Activated CD4-positive, alpha-beta T cell treated with anti-CD3 and anti-CD28 coated beads for 36 hours (primary cell): ENCODE measurements around the gene NMBR. TPM values are rescaled to one million over a fixed set of nuclear protein-coding genes. Genes with fewer than 3 reads are reported as not detected.
"Not testable (repeated sequence)": the region's sequence is repeated elsewhere in the genome, so short reads cannot be mapped to it uniquely, and the experiment has no call there.

Source experiments
- ATAC-seq: fragments of 200-7000 bp; cut with Tn5 transposase; one replicate; pipeline ENCODE4 v1.10.0; 2021; ENCODE audit warnings: mild to moderate bottlenecking, moderate library complexity
- CTCF ChIA-PET: fragments of 350-600 bp; sonication (Branson Sonifier 250); formaldehyde crosslinking; loops from one replicate; lab custom pipeline; 2021; ENCODE audit warnings: antibody characterized with exemption; lab: Charles Lee
- POLR2A ChIA-PET: fragments of 350-600 bp; sonication (Branson Sonifier 250); formaldehyde crosslinking; loops from one replicate; lab custom pipeline; 2021; ENCODE audit warnings: antibody characterized with exemption, inconsistent platforms; lab: Charles Lee
- DNase-seq: peaks from one replicate; pipeline ENCODE4 v3.0.0-alpha.2; 2020
- H3K27ac Mint-ChIP-seq: one replicate; pipeline ENCODE4 v1.8.0; 2021; ENCODE audit warnings: mixed read lengths
- H3K27me3 Mint-ChIP-seq: one replicate; pipeline ENCODE4 v1.8.0; 2021; ENCODE audit warnings: mixed read lengths
- H3K36me3 Mint-ChIP-seq: one replicate; pipeline ENCODE4 v1.8.0; 2021; ENCODE audit warnings: low read depth, mixed read lengths
- H3K4me1 Mint-ChIP-seq: one replicate; pipeline ENCODE4 v1.8.0; 2021; ENCODE audit warnings: mixed read lengths
- H3K4me3 Mint-ChIP-seq: one replicate; pipeline ENCODE4 v1.8.0; 2021; ENCODE audit warnings: mild to moderate bottlenecking, moderate library complexity, mixed read lengths
- H3K9me3 Mint-ChIP-seq: one replicate; pipeline ENCODE4 v1.8.0; 2021; ENCODE audit warnings: low read depth, mixed read lengths
- intact Hi-C, 2 experiments: fragments of 100-400 bp; cut with DNase I in 1 of 2; cut with micrococcal nuclease in 1 of 2; formaldehyde crosslinking; loops; one replicate each; pipeline versions ENCODE4 v1.14.2 to v1.15.1; 2022 to 2024; cut with DNase I, micrococcal nuclease
- total RNA-seq, 2 experiments: library from RNA; stranded (reverse); gene quantifications; one replicate each; pipeline ENCODE4 v1.2.3, GENCODE V29; 2021

Gene NMBR
- total RNA-seq, 2 experiments from 2014 or later: not detected

GRCh38 chr6:142112451-142113061, 34.4 kb downstream of the NMBR start:
- Mint-ChIP-seq H3K9me3 (no peaks in the 10 kb centered on the region), H3K27ac (no peak overlapping the region), H3K4me1 (no peaks in the 10 kb centered on the region), H3K4me3 (no peak overlapping the region), H3K27me3 (peaks cover 2% of the 10 kb centered on the region), H3K36me3 (no peaks in the 10 kb centered on the region)
- ATAC-seq (no peak), DNase-seq (peak; percentile 86)
- CTCF ChIA-PET: interaction anchor here (0.6 to 3.8 kb wide), 16 partner anchors 9 to 435 kb away, joined by 3 to 57 read pairs (median 4); partner anchors contain the start of gene NMBR
- POLR2A ChIA-PET: no interaction called here
- intact Hi-C loops: loop anchor here (1.0 to 2.0 kb wide), 3 partner anchors 123 to 436 kb away; no protein-coding TSS in a partner anchor

GRCh38 chr6:142110820-142111219, 36.1 kb downstream of the NMBR start:
- H3K4me3 Mint-ChIP-seq, H3K27me3 Mint-ChIP-seq, H3K36me3 Mint-ChIP-seq, H3K9me3 Mint-ChIP-seq, DNase-seq, intact Hi-C loops, POLR2A ChIA-PET, H3K4me1 Mint-ChIP-seq, ATAC-seq, H3K27ac Mint-ChIP-seq: not testable (repeated sequence)
- CTCF ChIA-PET: interaction anchor here (0.6 to 3.8 kb wide), 7 partner anchors 8 to 651 kb away, joined by 3 to 57 read pairs (median 5); no protein-coding TSS in a partner anchor

- intact Hi-C loops, POLR2A ChIA-PET, CTCF ChIA-PET, H3K9me3 Mint-ChIP-seq, H3K27ac Mint-ChIP-seq, H3K36me3 Mint-ChIP-seq, H3K4me1 Mint-ChIP-seq, DNase-seq, H3K4me3 Mint-ChIP-seq, ATAC-seq, H3K27me3 Mint-ChIP-seq: not testable (repeated sequence)
Measured at GRCh38 chr6:142104820-142105219, 42.1 kb downstream of the NMBR start.

GRCh38 chr6:142088858-142089216, 58.1 kb downstream of the NMBR start:
- ChIA-PET CTCF (no interaction called here), POLR2A (no interaction called here)
- ATAC-seq (no peak), DNase-seq (peak; percentile 14)
- Mint-ChIP-seq H3K36me3 (no peaks in the 10 kb centered on the region), H3K4me3 (no peak overlapping the region), H3K27ac (no peak overlapping the region), H3K27me3 (peaks cover 24% of the 10 kb centered on the region), H3K9me3 (no peaks in the 10 kb centered on the region), H3K4me1 (peaks cover 5% of the 10 kb centered on the region)
- intact Hi-C loops: no loop called here

GRCh38 chr6:142087950-142088857, 58.7 kb downstream of the NMBR start:
- Mint-ChIP-seq H3K36me3 (no peaks in the 10 kb centered on the region), H3K4me1 (peaks cover 5% of the 10 kb centered on the region), H3K4me3 (no peak overlapping the region), H3K27ac (no peak overlapping the region), H3K27me3 (peaks cover 28% of the 10 kb centered on the region), H3K9me3 (no peaks in the 10 kb centered on the region)
- ATAC-seq (no peak), DNase-seq (no peak)
- ChIA-PET CTCF (interaction anchor here (0.9 kb wide), 1 partner anchor 19 kb away, joined by 3 read pairs; no protein-coding TSS in a partner anchor), POLR2A (no interaction called here)
- intact Hi-C loops: no loop called here

- H3K4me1 Mint-ChIP-seq: peaks cover 6% of the 10 kb centered on the region
- H3K27me3 Mint-ChIP-seq: peaks cover 9% of the 10 kb centered on the region
- H3K36me3 Mint-ChIP-seq: no peaks in the 10 kb centered on the region
- no peak for ATAC-seq
- no peaks in the 10 kb centered on the region for H3K9me3 Mint-ChIP-seq
- ChIA-PET POLR2A (no interaction called here), CTCF (interaction anchor here (0.9 kb wide), 1 partner anchor 21 kb away, joined by 3 read pairs; no protein-coding TSS in a partner anchor)
- DNase-seq: no peak
- H3K4me3 Mint-ChIP-seq: no peak overlapping the region
- intact Hi-C loops: no loop called here
- H3K27ac Mint-ChIP-seq: no peak overlapping the region
Measured at GRCh38 chr6:142079130-142079529, 67.8 kb downstream of the NMBR start.

- Mint-ChIP-seq H3K4me3 (no peak overlapping the region), H3K4me1 (peaks cover 6% of the 10 kb centered on the region), H3K27ac (no peak overlapping the region), H3K27me3 (peaks cover 11% of the 10 kb centered on the region), H3K36me3 (no peaks in the 10 kb centered on the region), H3K9me3 (peaks cover 9% of the 10 kb centered on the region)
- ChIA-PET POLR2A (no interaction called here), CTCF (no interaction called here)
- no peak for DNase-seq
- ATAC-seq: peak; percentile 30
- intact Hi-C loops: no loop called here
Measured at GRCh38 chr6:142075516-142076101, 71.3 kb downstream of the NMBR start.

- POLR2A ChIA-PET: no interaction called here
- intact Hi-C loops: no loop called here
- ATAC-seq (no peak), DNase-seq (no peak)
- Mint-ChIP-seq H3K36me3 (no peaks in the 10 kb centered on the region), H3K27me3 (peaks cover 11% of the 10 kb centered on the region), H3K4me1 (peaks cover 6% of the 10 kb centered on the region), H3K4me3 (no peak overlapping the region), H3K9me3 (peaks cover 9% of the 10 kb centered on the region), H3K27ac (no peak overlapping the region)
- CTCF ChIA-PET: interaction anchor here (1.0 kb wide), 1 partner anchor 37 kb away, joined by 4 read pairs; no protein-coding TSS in a partner anchor
Measured at GRCh38 chr6:142074516-142074915, 72.4 kb downstream of the NMBR start.

GRCh38 chr6:142071981-142072380, 74.9 kb downstream of the NMBR start:
- peaks cover 6% of the 10 kb centered on the region for H3K4me1 Mint-ChIP-seq
- H3K36me3 Mint-ChIP-seq: no peaks in the 10 kb centered on the region
- H3K27ac Mint-ChIP-seq: no peak overlapping the region
- CTCF ChIA-PET: interaction anchor here (0.7 kb wide), 1 partner anchor 40 kb away, joined by 3 read pairs; no protein-coding TSS in a partner anchor
- peaks cover 9% of the 10 kb centered on the region for H3K9me3 Mint-ChIP-seq
- intact Hi-C loops: no loop called here
- DNase-seq (no peak), ATAC-seq (no peak)
- no peak overlapping the region for H3K4me3 Mint-ChIP-seq
- peaks cover 11% of the 10 kb centered on the region for H3K27me3 Mint-ChIP-seq
- POLR2A ChIA-PET: no interaction called here

GRCh38 chr6:142068416-142068815, 78.5 kb downstream of the NMBR start:
- POLR2A ChIA-PET: no interaction called here
- Mint-ChIP-seq H3K4me1 (no peaks in the 10 kb centered on the region), H3K36me3 (no peaks in the 10 kb centered on the region), H3K4me3 (no peak overlapping the region), H3K9me3 (peaks cover 8% of the 10 kb centered on the region), H3K27me3 (peaks cover 17% of the 10 kb centered on the region), H3K27ac (no peak overlapping the region)
- no peak for ATAC-seq
- intact Hi-C loops: no loop called here
- CTCF ChIA-PET: interaction anchor here (0.8 kb wide), 1 partner anchor 487 kb away, joined by 4 read pairs; no protein-coding TSS in a partner anchor
- no peak for DNase-seq

GRCh38 chr6:142062861-142063260, 84.1 kb downstream of the NMBR start:
- H3K27me3 Mint-ChIP-seq, H3K4me1 Mint-ChIP-seq, H3K36me3 Mint-ChIP-seq, ATAC-seq, DNase-seq, H3K9me3 Mint-ChIP-seq, H3K4me3 Mint-ChIP-seq, POLR2A ChIA-PET, intact Hi-C loops, H3K27ac Mint-ChIP-seq, CTCF ChIA-PET: not testable (repeated sequence)
